ENCODE measurements around the gene FNDC1. TPM values are rescaled to one million over a fixed set of nuclear protein-coding genes. Genes with fewer than 3 reads are reported as not detected.

FNDC1 gene
- total and polyA plus RNA-seq, 2 of the 13 experiments (the other 11 are each of a cell fraction or from before 2014, with no cell fraction given): not detected

DNA sequence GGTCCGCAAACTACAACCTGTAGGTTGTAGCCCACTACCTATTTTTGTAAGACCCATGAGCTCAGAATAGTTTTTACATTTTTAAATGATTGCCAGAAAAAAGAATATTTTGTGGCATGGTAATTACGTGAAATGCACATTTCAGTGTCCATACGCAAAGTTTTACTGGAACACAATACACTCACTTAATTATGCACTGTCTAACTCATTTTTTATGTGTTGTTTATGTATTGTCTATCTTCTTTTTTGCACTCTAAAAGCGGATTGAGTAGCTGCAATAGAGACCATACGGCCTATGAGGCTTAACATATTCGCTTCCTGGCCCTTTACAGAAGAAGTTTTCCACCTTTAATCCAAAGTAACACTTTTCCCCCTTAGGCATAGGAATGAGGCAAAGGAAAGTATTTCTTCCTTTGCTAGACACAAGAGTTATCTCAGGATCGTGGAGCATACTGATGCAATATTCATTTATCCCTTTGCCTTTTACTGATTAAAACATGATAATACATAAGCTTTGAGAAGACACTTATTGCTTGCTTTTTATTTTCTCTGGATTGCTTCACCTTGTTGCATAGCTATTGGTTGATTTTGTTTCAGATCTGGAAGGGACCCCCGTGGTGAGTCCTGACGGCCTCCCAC lies 69.8 kb downstream of the FNDC1 start:
- in situ Hi-C loops (cut with HindIII; ENCODE audit: extremely low pct_ligation_motif_present, low pct_unique_long_range_greater_than_20kb) (no loop called here), intact Hi-C loops (cut with micrococcal nuclease; ENCODE audit: unreplicated experiment) (no loop called here)
- no peaks in the 10 kb centered on the region for H3K36me3 ChIP-seq (replicated peaks in 1 of 2; ENCODE audit: control insufficient read depth in 1 of 2, insufficient read depth in 2 of 2, low read length in 2 of 2)

More for the DNA sequence above, 69.8 kb downstream of the FNDC1 start:
- POLR2A ChIA-PET: no interaction called here
- Histone ChIP-seq H4K20me1 (ENCODE audit: insufficient read depth, low read length) (no peaks in the 10 kb centered on the region), H2AFZ (ENCODE audit: low read length) (no peak overlapping the region), H3K4me3 (replicated peaks in 1 of 3; ENCODE audit: insufficient read depth in 1 of 3, low read depth in 2 of 3, low read length in 3 of 3) (no peak overlapping the region), H3K79me2 (ENCODE audit: insufficient read depth, low read length) (no peaks in the 10 kb centered on the region), H3K27me3 (ENCODE audit: control insufficient read depth in 1 of 2, insufficient read depth in 2 of 2, low read length in 2 of 2) (peaks cover 0 to 21% of the 10 kb centered on the region in 2 experiments; a peak in 3 of 5 replicates), H3K9me3 (ENCODE audit: low read length) (no peaks in the 10 kb centered on the region), H3K4me2 (ENCODE audit: low read depth, low read length) (no peak overlapping the region), H3K9ac (ENCODE audit: insufficient read depth, low read depth, low read length) (no peak overlapping the region), H3K4me1 (ENCODE audit: insufficient read depth, low read length) (no peaks in the 10 kb centered on the region), H3K27ac (ENCODE audit: extremely low read length, insufficient read depth, low read length) (no peak overlapping the region)
- TF ChIP-seq ARID5B (CRISPR knock-in tag; IDR thresholded peaks at IDR 0.05): no peak
- TF ChIP-seq DRAP1 (CRISPR knock-in tag; IDR thresholded peaks at IDR 0.05): no peak
- no peak for TF ChIP-seq ZNF207 (IDR thresholded peaks at IDR 0.05; ENCODE audit: borderline replicate concordance)
- TF ChIP-seq ZNF607 (CRISPR knock-in tag; IDR thresholded peaks at IDR 0.05; ENCODE audit: borderline replicate concordance): no peak
- TF ChIP-seq ZFP41 (CRISPR knock-in tag; IDR thresholded peaks at IDR 0.05; ENCODE audit: borderline replicate concordance): no peak
- no peak for TF ChIP-seq SOX5 (CRISPR knock-in tag; IDR thresholded peaks at IDR 0.05; ENCODE audit: borderline replicate concordance)
- TF ChIP-seq, protein P1, sequence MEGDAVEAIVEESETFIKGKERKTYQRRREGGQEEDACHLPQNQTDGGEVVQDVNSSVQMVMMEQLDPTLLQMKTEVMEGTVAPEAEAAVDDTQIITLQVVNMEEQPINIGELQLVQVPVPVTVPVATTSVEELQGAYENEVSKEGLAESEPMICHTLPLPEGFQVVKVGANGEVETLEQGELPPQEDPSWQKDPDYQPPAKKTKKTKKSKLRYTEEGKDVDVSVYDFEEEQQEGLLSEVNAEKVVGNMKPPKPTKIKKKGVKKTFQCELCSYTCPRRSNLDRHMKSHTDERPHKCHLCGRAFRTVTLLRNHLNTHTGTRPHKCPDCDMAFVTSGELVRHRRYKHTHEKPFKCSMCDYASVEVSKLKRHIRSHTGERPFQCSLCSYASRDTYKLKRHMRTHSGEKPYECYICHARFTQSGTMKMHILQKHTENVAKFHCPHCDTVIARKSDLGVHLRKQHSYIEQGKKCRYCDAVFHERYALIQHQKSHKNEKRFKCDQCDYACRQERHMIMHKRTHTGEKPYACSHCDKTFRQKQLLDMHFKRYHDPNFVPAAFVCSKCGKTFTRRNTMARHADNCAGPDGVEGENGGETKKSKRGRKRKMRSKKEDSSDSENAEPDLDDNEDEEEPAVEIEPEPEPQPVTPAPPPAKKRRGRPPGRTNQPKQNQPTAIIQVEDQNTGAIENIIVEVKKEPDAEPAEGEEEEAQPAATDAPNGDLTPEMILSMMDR (CRISPR knock-in tag; IDR thresholded peaks at IDR 0.05): no peak
- TF ChIP-seq CBX1 (IDR thresholded peaks at IDR 0.05; ENCODE audit: low read depth): no peak
- TF ChIP-seq PRDM15 (CRISPR knock-in tag; IDR thresholded peaks at IDR 0.05): no peak
- no peak for TF ChIP-seq BRD4 (CRISPR knock-in tag; IDR thresholded peaks at IDR 0.05)
- TF ChIP-seq ZFP37 (CRISPR knock-in tag; IDR thresholded peaks at IDR 0.05; ENCODE audit: borderline replicate concordance): no peak
- no peak for TF ChIP-seq ZFYVE20 (CRISPR knock-in tag; IDR thresholded peaks at IDR 0.05; ENCODE audit: borderline replicate concordance, low read depth)
- TF ChIP-seq JDP2 (CRISPR knock-in tag; IDR thresholded peaks at IDR 0.05; ENCODE audit: borderline replicate concordance): no peak
- no TSS peak for BruUV-seq (replicated peaks)
- no peak for DNase-seq (ENCODE audit: low spot score)
- 21% methylated on average over 9 of the region's 9 CpGs for WGBS (ENCODE audit: low lambda C conversion rate)
- CTCF ChIA-PET (ENCODE audit: low intra/inter-chr PET ratio, low total read pairs): no interaction called here
- FAIRE-seq: no peak
- no peak for ATAC-seq
